SU-DHL-6 (cell line): ENCODE measurements around the gene NOD1.

Experiments used
- CTCF ChIP-seq: fragments of 200-600 bp; sonication (generic); IDR thresholded peaks from one replicate; pipeline ENCODE4 v1.5.1; 2017; ENCODE audit warnings: antibody characterized with exemption, mild to moderate bottlenecking, low read length, moderate library complexity; ENCODE audit not compliant: insufficient read depth, poor library complexity, severe bottlenecking
- EZH2phosphoT487 ChIP-seq: fragments of 200-600 bp; sonication (generic), shearing (Covaris generic); conservative IDR thresholded peaks from 2 replicates; pipeline ENCODE4 v1.6.1; 2018; ENCODE audit warnings: mild to moderate bottlenecking, antibody characterized with exemption, low read length, moderate library complexity, mixed read lengths

- TF ChIP-seq CTCF: no peak
- no peak for TF ChIP-seq EZH2phosphoT487
These were observed 96.0 kb downstream of the NOD1 start for GRCh38 chr7:30382607-30383006.
